HepG2 (cell line): ENCODE results near the gene PDLIM7. TPM values are rescaled to one million over a fixed set of nuclear protein-coding genes. Genes with fewer than 3 reads are reported as not detected.

ENCODE experiments used
- AGO2 ChIP-seq: fragments of 200-400 bp; formaldehyde crosslinking; optimal IDR thresholded peaks from 2 replicates; pipeline ENCODE3; 2017; ENCODE audit warnings: mild to moderate bottlenecking, low read depth, low read length, moderate library complexity
- ATF1 ChIP-seq: IDR thresholded peaks from 2 replicates; pipeline ENCODE4 v1.6.1; 2016; ENCODE audit warnings: mild to moderate bottlenecking, control low read depth
- CBX2 ChIP-seq, 2 experiments: fragments of 200-600 bp in 1 of 2; sonication (generic); formaldehyde crosslinking in 1 of 2; IDR thresholded peaks; 2 replicates each; pipeline versions ENCODE4 v1.7.0 to v1.8.1; 2018 to 2022; ENCODE audit warnings: low read depth in 2 of 2, low read length in 1 of 2, mild to moderate bottlenecking in 1 of 2, missing genetic modification reagents in 1 of 2
- FOXO4 ChIP-seq: sonication (generic); formaldehyde crosslinking; conservative IDR thresholded peaks from 2 replicates; pipeline ENCODE4 v1.8.1; 2023; ENCODE audit warnings: missing genetic modification reagents
- GATAD1 ChIP-seq: IDR thresholded peaks from 2 replicates; pipeline ENCODE4 v1.6.1; 2016; ENCODE audit warnings: missing genetic modification reagents, missing compliant biosample characterization
- GTF2F1 ChIP-seq: fragments of 150-350 bp; IDR thresholded peaks from 2 replicates; pipeline ENCODE4 v1.6.1; 2014; ENCODE audit warnings: low read length
- HMGA1 ChIP-seq: sonication (generic); formaldehyde crosslinking; conservative IDR thresholded peaks from 2 replicates; pipeline ENCODE4 v1.4.0; 2020; ENCODE audit warnings: missing genetic modification reagents
- MAFK ChIP-seq, 2 experiments: IDR thresholded peaks in 1 of 2; conservative IDR thresholded peaks in 1 of 2; 2 replicates each; pipeline ENCODE4 v1.6.1; 2011; ENCODE audit warnings: improper control_type of control experiment in 2 of 2, low read length in 2 of 2
- MATR3 ChIP-seq: sonication (generic); formaldehyde crosslinking; IDR thresholded peaks from 2 replicates; pipeline ENCODE4 v1.4.0; 2020; ENCODE audit warnings: missing genetic modification reagents
- MEIS1 ChIP-seq: sonication (generic); formaldehyde crosslinking; IDR thresholded peaks from 2 replicates; pipeline ENCODE4 v1.9.0; 2021; ENCODE audit warnings: mild to moderate bottlenecking, missing genetic modification reagents, moderate library complexity, borderline replicate concordance
- MIXL1 ChIP-seq: IDR thresholded peaks from 2 replicates; pipeline ENCODE4 v1.6.1; 2016
- NCOR1 ChIP-seq: fragments of 200-600 bp; sonication (generic); IDR thresholded peaks from 2 replicates; pipeline ENCODE4 v1.7.0; 2017; ENCODE audit warnings: antibody characterized with exemption, low read length, borderline replicate concordance
- RFX5 ChIP-seq: IDR thresholded peaks from 2 replicates; pipeline ENCODE4 v1.6.1; 2011; ENCODE audit warnings: low read depth, low read length, improper control_type of control experiment
- SMAD3 ChIP-seq: sonication (generic); formaldehyde crosslinking; IDR thresholded peaks from 2 replicates; pipeline ENCODE4 v1.4.0; 2020; ENCODE audit warnings: missing genetic modification reagents
- SMARCE1 ChIP-seq: fragments of 450-650 bp; IDR thresholded peaks from 2 replicates; pipeline ENCODE4 v1.6.1; 2017; ENCODE audit warnings: borderline replicate concordance
- SMC3 ChIP-seq: IDR thresholded peaks from 2 replicates; pipeline ENCODE4 v1.6.1; 2011; ENCODE audit warnings: low read length, improper control_type of control experiment
- STAG1 ChIP-seq: sonication (generic); formaldehyde crosslinking; IDR thresholded peaks from 2 replicates; pipeline ENCODE4 v1.4.0; 2020; ENCODE audit warnings: missing genetic modification reagents
- TBL1XR1 ChIP-seq: fragments of 150-350 bp; IDR thresholded peaks from 2 replicates; pipeline ENCODE4 v1.6.1; 2014; ENCODE audit warnings: borderline replicate concordance, low read length; ENCODE audit not compliant: partially characterized antibody
- THAP8 ChIP-seq: sonication (generic); formaldehyde crosslinking; IDR thresholded peaks from 2 replicates; pipeline ENCODE4 v1.5.1; 2020; ENCODE audit warnings: missing genetic modification reagents, mild to moderate bottlenecking, borderline replicate concordance
- ZC3H13 ChIP-seq: sonication (generic); formaldehyde crosslinking; IDR thresholded peaks from 2 replicates; pipeline ENCODE4 v1.8.1; 2023; ENCODE audit warnings: mild to moderate bottlenecking, missing genetic modification reagents, moderate library complexity
- ZFP36L2 ChIP-seq: sonication (generic); formaldehyde crosslinking; IDR thresholded peaks from 2 replicates; pipeline ENCODE4 v1.4.0; 2020; ENCODE audit warnings: missing genetic modification reagents
- ZKSCAN1 ChIP-seq: fragments of 150-350 bp; IDR thresholded peaks from 2 replicates; pipeline ENCODE4 v1.6.1; 2014; ENCODE audit warnings: low read length
- ZNF225 ChIP-seq: sonication (generic); formaldehyde crosslinking; IDR thresholded peaks from 2 replicates; pipeline ENCODE4 v1.4.0; 2020; ENCODE audit warnings: mild to moderate bottlenecking, missing genetic modification reagents
- ZNF256 ChIP-seq: sonication (generic); formaldehyde crosslinking; conservative IDR thresholded peaks from 2 replicates; pipeline ENCODE4 v1.4.0; 2020; ENCODE audit warnings: missing genetic modification reagents
- ZNF3 ChIP-seq: IDR thresholded peaks from 2 replicates; pipeline ENCODE4 v1.7.0; 2017; ENCODE audit warnings: inconsistent platforms
- ZNF510 ChIP-seq: sonication (generic); formaldehyde crosslinking; IDR thresholded peaks from 2 replicates; pipeline ENCODE4 v1.4.0; 2020; ENCODE audit warnings: low read depth, mild to moderate bottlenecking, missing genetic modification reagents
- ZNF552 ChIP-seq: sonication (generic); formaldehyde crosslinking; IDR thresholded peaks from 2 replicates; pipeline ENCODE4 v1.9.0; 2022; ENCODE audit warnings: missing genetic modification reagents, mild to moderate bottlenecking, borderline replicate concordance
- ZNF564 ChIP-seq: sonication (generic); formaldehyde crosslinking; IDR thresholded peaks from 2 replicates; pipeline ENCODE4 v1.8.1; 2023; ENCODE audit warnings: mild to moderate bottlenecking, missing genetic modification reagents
- ZNF75D ChIP-seq: sonication (generic); formaldehyde crosslinking; IDR thresholded peaks from 2 replicates; pipeline ENCODE4 v1.8.1; 2023; ENCODE audit warnings: missing genetic modification reagents, mild to moderate bottlenecking, borderline replicate concordance
- ZNF773 ChIP-seq: sonication (generic); formaldehyde crosslinking; IDR thresholded peaks from 2 replicates; pipeline ENCODE4 v1.4.0; 2020; ENCODE audit warnings: missing genetic modification reagents, borderline replicate concordance
- polyA plus RNA-seq, 8 experiments: library from polyadenylated mRNA; depleted of rRNA in 3 of 8; stranded (reverse) in 7 of 8; unstranded in 1 of 8; fragments of >200 nt; fragmentation: Illumina TruSeq in 4 of 8; extraction: Trizol in 4 of 8; gene quantifications; 2 replicates each; pipeline versions ENCODE4 v1.2.1 to v1.2.3, GENCODE V29; 2011 to 2016; ENCODE audit warnings: low read depth in 4 of 8, missing spikeins in 1 of 8, mixed read lengths in 1 of 8; ENCODE audit not compliant: insufficient read depth in 1 of 8
- total RNA-seq, 5 experiments: library from RNA; depleted of rRNA; stranded (reverse); fragments of >200 nt; fragmentation: Illumina TruSeq; extraction: Trizol; gene quantifications; 2 replicates each; pipeline ENCODE4 v1.2.3, GENCODE V29; 2016; ENCODE audit warnings: low read depth in 1 of 5

The PDLIM7 gene
- total and polyA plus RNA-seq, 2 of the 13 experiments (the other 11 are each of a cell fraction or from before 2014, with no cell fraction given) = 21.1 to 31.3 TPM

GRCh38 chr5:177516601-177517568 lies 19.5 kb upstream of the PDLIM7 start, which contains the start of gene DDX41 (continued):
- TF ChIP-seq MAFK (conservative IDR thresholded peaks at IDR 0.05 in 1 of 2, IDR thresholded peaks at IDR 0.05 in 1 of 2; ENCODE audit: low read length in 2 of 2) (no peak), GATAD1 (CRISPR knock-in tag) (peak; percentile 100), ZNF552 (CRISPR knock-in tag) (peak; percentile 51; the same call in 1 of the 2 replicates), ATF1 (CRISPR knock-in tag) (peak; percentile 88), SMC3 (no peak), AGO2 (peak; percentile 94), HMGA1 (CRISPR knock-in tag) (no peak), ZNF773 (CRISPR knock-in tag) (no peak), NCOR1 (no peak), RFX5 (peak; percentile 97), ZNF256 (CRISPR knock-in tag) (no peak), ZC3H13 (CRISPR knock-in tag) (peak; percentile 89), ZNF225 (CRISPR knock-in tag) (no peak; the same call in 1 of the 2 replicates), SMARCE1 (no peak), FOXO4 (no peak), ZKSCAN1 (no peak), ZNF510 (CRISPR knock-in tag) (peak; percentile 87), STAG1 (CRISPR knock-in tag) (peak; percentile 22; the same call in 1 of the 2 replicates), MIXL1 (peak; percentile 74; the same call in 1 of the 2 replicates), ZNF564 (peak; percentile 83; the same call in 1 of the 2 replicates), GTF2F1 (no peak), SMAD3 (CRISPR knock-in tag) (peak; percentile 75; the same call in 1 of the 2 replicates), ZFP36L2 (CRISPR knock-in tag) (peak; percentile 32; the same call in 1 of the 2 replicates), ZNF75D (no peak), CBX2 (IDR thresholded peaks at IDR 0.05; ENCODE audit: low read depth, low read length) (no peak), CBX2 (CRISPR knock-in tag; IDR thresholded peaks at IDR 0.05; ENCODE audit: low read depth) (no peak), MATR3 (CRISPR knock-in tag) (no peak), ZNF3 (CRISPR knock-in tag) (0 out of 2 replicates have a peak, but pooled peaks have one; percentile 31), THAP8 (CRISPR knock-in tag) (no peak), MEIS1 (CRISPR knock-in tag) (peak; percentile 94; the same call in 1 of the 2 replicates), TBL1XR1 (no peak)
